ENCODE results near the gene RBCK1.

DNA sequence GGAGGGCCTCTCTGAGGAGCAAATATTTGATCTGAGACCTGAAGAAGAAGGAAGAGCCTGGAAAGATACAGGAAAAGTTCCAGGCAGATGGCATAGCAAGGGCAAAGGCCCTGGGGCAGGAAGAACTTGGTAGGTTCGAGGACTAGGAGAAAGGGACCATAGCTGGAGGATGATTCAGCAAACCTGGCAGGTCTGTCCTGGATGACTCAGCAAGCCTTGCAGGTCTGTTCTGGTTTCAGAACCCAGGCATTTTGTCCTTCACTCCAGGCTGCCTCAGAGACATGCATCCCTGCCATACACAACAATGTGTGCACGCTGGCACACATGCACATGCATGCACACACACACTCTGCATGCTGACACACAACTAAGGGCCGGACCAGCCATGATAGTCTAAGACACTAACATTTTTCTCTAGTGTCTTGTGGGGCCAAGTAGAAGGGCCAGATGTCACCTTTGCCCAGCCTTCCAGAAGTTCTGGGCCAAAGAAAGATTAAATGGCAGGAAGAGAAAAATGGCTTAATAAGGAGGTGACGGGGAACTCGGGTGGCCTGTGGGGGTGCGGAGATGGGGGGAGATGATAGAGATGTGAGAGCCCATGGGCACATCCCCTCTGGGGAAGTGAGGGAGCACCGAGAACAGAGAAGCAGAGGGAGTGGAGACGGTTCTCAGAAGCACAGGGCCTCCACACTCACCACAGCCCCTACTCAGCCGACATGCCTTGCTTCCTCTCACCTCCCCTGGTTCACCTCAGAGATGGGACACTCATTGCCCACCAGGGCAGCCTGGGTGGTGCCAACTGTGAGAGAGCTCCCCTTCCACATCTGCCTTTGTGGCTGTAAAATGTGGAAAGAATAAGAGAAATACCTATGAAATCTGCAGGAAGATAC is 42.9 kb upstream of the RBCK1 start:
- no peak for TF ChIP-seq CTCF (IDR thresholded peaks at IDR 0.05)
- no peak for TF ChIP-seq POLR2AphosphoS5 (IDR thresholded peaks at IDR 0.05)
- TF ChIP-seq POLR2A (IDR thresholded peaks at IDR 0.05) = no peak
- no peak for TF ChIP-seq EP300 (IDR thresholded peaks at IDR 0.05)
